SH-SY5Y (cell line): ENCODE measurements around the gene PTPRJ.

ENCODE experiments used
- GATA2 ChIP-seq: IDR thresholded peaks from 2 replicates; pipeline ENCODE4 v1.6.1; 2011; ENCODE audit warnings: mild to moderate bottlenecking, low read depth, low read length
- GATA3 ChIP-seq: IDR thresholded peaks from 2 replicates; pipeline ENCODE4 v1.6.1; 2011; ENCODE audit warnings: low read depth, mild to moderate bottlenecking, low read length, moderate library complexity

- TF ChIP-seq GATA2 (no peak), GATA3 (no peak)
Measured at GRCh38 chr11:47950396-47950795, 30.0 kb upstream of the PTPRJ start.
